HG03378 (cell line): ENCODE data around the gene ZBTB42.

Experiments used
- ATAC-seq: cut with Tn5 transposase; IDR thresholded peaks from one replicate; pipeline ENCODE4 v1.9.1; 2021; ENCODE audit warnings: mild to moderate bottlenecking, moderate library complexity; ENCODE audit not compliant: unreplicated experiment

The ZBTB42 gene

DNA sequence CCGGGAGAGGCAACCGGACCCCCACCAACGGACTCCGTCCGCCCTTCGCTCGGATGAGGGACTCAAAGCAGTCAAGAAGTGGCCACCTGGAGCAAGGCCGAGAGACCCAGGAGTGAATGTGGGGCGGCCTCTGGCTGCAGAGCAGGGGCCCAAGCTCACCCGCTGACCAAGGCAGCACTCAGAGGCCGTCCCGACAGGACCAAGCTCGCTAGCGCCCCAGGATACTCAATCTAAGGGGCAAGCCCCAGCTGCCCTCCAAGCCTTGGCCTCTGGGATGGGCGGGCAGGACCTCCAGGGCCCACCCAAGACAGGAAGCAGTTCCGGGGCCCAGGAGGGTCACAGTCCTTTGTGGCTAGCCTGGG is 6.3 kb upstream of the ZBTB42 start:
- ATAC-seq: no peak

- no peak for ATAC-seq
Measured at GRCh38 chr14:104794993-104795780, 5.7 kb upstream of the ZBTB42 start, which contains the start of gene AKT1. Gene AKT1 (minus strand): TSS chr14:104795748. CDS start chr14:104792643, 3,105 bp downstream.

GRCh38 chr14:104795781-104796686 is 4.9 kb upstream of the ZBTB42 start:
- ATAC-seq: no peak

DNA sequence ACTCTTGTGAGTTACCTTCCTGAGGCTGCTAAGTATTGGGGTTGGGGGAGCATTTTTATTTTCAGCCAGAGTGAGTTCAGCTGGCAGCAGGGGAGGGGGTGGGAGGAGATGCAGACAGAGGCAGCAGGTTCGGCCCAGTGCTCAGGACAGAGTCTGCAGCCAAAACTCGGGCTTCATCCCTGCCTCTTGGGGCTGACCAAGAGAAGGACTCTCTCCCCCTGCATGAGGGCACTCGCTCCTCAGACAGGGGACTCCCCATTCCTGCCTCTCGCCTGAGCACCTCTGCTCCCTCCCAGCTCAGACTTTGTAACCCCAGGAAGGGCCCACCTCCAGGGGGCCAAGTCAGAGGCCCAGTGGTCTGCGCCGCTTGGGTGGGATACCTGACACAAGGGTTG is 4.2 kb upstream of the ZBTB42 start:
- ATAC-seq: no peak

DNA sequence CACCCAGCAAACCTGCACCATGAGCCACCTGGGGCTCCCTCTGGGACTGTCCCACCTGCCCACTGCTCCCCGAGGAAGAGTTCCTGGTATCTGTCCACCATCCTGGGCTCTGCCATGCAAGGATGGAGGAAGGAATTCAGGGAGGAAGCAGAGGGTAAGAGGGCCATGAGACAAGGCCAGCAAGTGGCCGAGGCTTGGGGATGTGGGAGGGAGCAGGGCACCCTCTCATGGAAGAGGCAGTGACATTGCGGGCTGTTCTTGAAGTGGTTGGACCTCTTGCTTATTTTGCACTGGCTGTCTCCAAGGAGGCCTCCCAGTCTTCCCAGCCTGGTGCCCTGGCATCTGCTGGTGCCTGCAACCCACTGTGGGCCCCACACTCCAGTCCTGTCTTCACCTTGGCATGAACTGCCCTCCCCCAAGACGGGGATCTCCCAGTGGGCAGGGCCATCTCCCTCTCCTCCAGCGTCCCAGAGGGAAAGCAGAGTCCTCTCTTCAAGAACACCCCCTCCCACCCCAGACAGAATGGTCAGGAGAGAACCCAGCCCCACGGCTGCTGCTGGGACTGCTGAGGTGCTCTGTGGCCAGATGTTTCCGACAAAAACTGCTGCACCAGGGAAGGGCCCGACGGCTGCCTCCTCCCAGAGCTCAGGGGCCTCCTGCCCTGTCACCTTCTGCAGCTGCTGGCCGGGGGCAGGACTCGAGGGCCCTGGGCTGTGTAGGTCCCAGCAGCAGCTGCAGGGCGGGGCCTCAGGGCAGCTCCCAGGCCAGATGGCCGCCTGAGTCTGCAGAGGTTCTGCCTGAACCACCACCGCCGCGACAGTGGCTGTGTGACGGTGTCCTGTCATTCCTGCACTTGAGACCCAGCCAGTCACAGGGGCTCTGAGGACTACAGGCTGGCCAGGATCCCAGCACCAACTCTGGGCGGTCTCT is 3.5 kb upstream of the ZBTB42 start:
- ATAC-seq: no peak

DNA sequence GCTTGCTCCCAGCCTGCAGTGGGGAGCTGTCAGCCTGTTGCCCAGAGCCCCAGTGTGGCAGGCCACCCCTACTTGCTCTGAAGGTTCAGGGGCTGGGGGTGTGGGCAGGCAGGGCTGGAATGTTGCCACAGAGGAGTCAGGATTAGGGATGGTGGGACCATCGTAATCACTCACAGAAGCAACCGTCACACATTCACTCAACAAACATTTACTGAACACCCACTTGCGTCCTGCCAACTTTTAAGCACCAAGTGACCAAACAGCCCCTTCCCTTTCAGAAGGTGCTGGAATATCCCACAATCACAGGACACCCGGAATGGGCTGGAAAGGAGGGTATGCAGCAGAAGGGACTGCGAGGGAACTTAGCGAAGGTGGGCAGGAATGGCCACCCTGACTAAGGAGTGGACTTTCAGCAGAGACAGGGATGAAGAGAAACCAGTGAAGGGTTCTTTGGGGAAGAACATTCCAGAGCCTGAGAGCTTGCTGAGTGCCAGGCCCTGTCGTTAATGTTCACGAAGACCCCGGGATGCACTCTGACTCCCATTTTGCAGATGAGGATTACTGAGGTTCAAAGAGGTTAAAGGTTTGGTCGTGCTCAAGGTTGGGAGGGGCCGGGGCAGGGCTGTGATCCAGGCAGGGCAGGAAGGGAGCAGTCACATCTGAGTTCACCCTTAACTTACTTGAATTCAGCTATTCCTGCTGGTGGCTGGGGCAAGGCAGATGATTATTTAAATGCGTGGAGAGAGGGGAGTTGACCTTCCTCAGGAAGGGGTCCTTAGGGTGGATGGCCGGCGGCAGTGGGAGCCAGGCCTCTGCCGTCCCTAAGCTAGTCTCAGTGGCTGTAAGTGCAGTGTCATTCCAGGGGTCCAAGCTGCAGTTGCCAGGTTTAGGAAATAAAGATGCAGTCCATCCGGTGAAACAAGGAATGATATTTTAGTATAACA is 2.3 kb upstream of the ZBTB42 start:
- no peak for ATAC-seq

DNA sequence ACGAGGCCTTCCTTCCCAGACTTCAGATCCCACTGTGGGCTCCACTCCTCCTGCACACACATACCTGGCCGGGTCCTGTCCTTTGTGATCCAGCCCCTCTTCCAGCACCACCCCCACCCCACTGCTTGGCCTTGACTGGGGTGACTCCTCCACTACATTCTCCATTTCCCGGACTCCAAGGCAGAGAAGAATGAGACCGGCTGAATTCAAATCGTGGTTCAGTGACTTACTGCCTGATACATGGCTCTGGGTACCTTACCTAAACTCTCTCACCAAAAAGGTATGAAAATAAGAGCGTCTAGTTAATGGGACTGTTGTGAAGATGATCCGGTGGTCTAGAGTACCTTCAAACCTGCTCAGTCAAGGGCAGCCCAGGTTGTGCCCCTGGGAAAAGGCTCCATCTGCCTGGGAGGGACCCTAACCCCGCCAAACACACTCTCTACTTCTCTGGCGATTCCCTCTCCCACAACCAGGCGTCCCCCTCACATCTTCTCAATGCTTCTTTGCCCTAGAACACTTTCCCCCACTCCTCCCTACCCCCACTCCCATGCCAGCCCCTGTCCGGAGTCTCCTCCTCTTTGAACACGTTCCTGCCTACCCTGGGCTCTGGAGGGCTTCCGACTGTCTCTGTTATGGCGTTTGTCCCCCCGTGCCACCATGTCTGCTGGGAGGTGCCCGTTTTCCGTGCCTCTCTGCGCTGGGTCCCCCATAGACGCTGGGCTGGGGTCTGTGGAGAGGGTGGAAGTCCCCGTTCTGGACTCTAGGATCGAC is 1.5 kb upstream of the ZBTB42 start:
- no peak for ATAC-seq

- ATAC-seq: no peak
Measured at GRCh38 chr14:104800015-104800770, 708 bp upstream of the ZBTB42 start.

DNA sequence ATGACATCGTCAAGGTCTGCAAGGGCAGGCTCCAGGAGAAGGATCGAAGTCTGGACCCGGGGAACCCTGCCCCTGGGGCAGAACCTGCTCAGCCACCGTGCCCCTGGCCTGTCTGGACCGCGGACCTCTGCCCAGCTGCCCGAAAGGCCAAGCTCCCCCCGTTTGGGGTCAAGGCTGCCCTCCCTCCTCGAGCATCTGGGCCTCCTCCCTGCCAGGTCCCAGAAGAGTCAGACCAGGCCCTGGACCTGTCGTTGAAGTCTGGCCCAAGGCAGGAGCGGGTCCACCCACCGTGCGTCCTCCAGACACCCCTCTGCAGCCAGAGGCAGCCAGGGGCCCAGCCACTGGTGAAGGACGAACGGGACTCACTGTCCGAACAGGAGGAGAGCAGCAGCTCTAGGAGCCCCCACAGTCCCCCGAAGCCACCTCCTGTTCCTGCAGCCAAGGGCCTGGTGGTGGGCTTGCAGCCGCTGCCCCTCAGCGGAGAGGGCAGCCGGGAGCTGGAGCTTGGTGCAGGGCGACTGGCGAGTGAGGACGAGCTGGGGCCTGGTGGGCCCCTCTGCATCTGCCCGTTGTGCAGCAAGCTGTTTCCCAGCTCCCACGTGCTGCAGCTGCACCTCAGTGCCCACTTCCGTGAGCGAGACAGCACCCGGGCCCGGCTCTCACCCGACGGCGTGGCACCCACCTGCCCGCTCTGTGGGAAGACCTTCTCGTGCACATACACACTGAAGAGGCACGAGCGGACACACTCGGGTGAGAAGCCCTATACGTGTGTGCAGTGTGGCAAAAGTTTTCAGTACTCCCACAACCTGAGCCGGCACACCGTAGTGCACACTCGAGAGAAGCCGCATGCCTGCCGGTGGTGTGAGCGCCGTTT is 856 bp downstream of the ZBTB42 start:
- no peak for ATAC-seq

DNA sequence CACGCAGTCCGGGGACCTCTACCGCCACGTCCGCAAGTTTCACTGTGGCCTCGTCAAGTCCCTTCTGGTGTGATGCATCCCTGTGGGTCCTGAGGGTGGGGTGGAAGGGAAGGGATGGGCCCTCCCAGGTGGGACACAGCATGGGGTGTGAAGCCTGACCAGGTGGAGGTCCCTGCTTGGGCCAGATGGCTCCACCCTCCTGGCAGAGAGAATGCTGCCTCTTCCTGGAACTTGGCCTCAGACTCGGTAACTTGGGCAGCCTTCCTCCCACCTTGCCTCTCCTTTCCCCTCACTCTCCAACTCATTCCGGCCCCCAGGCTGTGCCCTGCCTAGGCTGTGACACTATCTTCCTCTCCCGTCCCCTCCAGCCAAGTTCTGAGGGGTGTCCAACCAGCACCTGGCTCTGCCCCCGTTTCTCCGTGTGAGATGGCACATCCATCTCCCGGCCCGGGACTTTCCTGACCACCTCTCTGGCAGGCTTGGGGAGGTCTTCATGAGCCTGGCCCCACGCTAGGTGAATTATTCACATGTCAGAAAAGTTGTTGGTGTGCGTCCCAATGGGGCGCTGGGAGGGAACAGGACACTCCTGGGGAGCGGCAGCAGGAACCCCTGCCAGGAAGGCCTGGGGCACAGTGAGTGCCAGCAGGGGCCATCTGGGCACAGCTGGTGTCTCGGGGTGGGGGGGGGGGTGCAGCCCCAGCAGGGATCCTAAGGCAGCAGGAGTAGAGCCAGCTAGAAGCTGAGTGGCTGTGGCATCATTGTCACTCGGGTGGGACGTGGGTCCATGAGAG is 1.7 kb downstream of the ZBTB42 start:
- no peak for ATAC-seq

DNA sequence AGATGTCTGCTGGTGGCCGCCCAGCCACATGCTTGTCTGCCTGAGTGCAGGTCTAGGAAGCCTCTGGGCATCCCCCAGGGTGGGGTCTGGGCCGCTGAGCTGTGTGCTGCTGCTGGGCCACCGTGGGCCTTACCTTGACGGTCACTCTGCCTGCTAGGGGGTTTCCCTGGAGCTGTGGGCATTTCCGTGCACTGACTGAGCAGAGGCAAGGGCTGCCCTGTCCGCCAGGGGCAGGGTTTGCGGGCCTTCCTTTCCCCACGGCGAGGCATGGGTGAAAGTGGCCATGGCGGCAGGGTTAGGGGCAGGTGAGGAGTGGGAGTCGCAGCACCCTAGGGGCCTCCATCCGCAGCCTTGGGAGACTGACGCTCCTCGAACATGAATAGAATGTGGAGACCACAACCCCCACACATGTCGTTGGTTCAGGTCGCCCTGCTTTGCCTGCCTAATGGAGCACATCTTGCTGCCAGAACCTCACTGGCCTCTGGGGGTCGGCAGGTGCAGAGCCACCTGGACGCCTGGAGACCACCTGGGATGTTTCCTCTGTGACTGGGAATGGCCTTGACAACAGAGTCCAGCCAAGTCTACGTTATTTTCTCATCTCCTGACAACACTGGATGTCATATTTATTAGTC is 2.5 kb downstream of the ZBTB42 start:
- ATAC-seq: no peak

DNA sequence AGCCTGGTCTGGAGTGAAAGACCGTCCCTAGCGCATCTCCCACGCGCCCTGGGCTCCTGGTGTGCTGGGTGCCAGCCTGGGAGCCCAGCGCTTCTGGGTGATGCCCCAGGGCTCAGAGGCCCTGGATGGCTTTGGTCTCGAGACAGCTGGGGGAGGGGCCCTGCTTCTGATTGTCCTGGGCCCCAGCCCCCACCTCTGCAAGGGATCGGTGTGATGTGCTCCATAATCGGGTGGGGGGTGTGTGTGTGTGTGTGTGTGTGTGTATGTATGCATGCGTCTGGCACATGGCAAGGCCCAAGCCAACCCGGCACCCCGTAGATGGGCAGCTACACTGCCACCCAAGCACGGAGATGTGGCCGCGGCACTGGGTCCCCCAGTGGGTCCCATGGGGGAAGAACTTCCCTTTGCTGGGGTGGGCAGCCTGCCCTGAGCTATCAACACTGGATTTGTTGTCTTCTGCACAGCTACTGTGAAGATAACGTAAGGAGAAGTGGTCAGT is 3.1 kb downstream of the ZBTB42 start:
- ATAC-seq: no peak

- ATAC-seq: no peak
Measured at GRCh38 chr14:104804481-104805325, 3.8 kb downstream of the ZBTB42 start.

DNA sequence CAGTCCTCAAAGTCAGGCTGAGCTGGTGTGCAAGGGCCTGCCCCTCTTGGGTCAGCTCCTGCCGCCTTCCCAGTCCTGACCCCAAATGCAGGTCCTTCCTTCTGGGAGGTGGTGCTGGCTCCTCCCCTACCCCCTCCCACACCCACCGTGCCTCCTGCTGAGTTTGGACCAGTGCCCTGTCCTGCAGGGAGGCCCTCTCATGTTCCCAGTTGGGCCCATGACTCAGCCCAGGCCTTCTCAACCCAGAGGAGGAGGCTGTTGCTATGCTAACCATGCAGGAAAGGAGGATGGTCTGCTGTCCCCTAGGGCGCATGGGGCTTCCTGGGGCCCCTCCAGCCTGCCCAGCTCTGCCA is 4.4 kb downstream of the ZBTB42 start:
- ATAC-seq: no peak

DNA sequence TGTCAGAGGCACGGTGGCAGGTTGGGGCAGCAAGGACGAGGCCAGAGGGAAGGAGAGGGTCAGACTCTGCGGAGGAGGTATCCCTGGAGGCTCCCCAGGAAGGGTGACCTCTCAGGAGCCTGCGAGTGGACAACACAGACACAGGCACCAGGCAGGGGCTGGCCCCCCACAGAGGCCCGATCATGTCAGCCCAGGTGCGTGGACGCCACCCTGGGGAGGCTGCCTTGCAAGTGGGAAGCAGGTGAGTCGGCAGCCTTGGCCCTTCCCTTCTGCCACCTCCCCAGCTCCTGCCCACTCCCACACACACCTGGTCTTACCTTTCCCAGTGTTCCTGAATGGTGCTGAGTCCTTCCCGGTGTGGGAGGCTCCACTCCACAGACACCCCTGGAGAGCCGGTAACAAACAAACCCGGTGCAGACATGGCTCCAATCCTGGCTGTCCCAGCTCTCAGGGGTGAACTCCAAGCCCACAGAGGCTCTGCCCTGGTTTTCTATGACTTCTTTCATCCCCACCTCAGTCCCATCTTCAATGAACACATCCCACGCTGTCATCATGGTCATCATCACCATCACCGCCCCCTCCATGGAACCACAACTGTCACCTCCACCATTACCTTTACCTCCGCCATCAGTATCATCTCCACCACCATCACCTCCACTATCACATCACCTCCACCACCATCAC is 5.2 kb downstream of the ZBTB42 start:
- no peak for ATAC-seq
